Stimulated activated CD8-positive, alpha-beta memory T cell treated with anti-CD3 and anti-CD28 coated beads, Interleukin-2, amount 100 ng/mL, for 48 hours (primary cell): Measurements from ENCODE around the gene BCL11B.

Experiments
- DNase-seq, 2 donors: peaks; one replicate each; pipeline ENCODE4 v3.0.0-alpha.2; 2020; ENCODE audit warnings: low read depth in 2 of 2

Gene BCL11B

DNA sequence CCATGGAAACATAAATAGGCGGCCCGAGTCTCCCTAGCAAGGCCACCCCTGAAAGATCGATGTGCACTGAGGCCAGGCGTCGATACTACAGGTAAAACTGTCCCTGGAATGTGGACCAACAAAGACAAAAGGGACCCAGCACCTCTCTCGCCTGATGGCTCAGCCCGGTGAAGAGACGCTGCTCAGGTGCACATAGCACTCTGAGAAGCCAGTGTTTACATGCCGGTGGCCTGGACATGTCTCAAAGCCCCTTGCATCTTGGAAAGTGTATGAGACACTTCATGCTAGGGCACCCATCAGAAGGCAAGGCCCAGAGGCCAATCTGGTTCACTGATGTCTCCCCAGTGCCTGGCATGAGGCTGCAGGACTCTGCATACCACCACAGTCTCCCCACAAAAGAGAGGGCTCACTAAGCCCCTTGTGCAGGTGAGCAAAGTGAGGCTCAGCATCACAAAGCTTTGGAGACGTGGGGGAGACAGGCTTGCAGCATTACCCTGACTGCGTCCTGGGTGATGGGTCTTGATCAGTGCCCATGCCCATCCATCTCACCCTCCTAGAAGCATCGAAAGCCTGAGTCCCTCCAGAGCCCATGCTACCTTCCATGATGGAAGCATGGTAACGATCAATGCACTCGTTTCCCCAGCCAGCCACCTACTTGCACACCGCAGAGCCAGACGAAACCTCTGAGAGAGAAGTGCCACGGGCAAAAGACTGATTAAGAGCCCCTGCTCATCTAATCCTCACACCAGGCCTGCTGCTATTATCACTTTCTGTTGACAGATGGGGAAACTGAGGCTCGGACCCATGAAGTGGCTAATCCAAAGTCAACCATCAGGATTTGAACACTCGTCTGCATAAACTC lies 16.1 kb downstream of the BCL11B start:
- DNase-seq = no peak

- DNase-seq = no peak
Observed at GRCh38 chr14:99254328-99255009, 17.5 kb downstream of the BCL11B start.

DNA sequence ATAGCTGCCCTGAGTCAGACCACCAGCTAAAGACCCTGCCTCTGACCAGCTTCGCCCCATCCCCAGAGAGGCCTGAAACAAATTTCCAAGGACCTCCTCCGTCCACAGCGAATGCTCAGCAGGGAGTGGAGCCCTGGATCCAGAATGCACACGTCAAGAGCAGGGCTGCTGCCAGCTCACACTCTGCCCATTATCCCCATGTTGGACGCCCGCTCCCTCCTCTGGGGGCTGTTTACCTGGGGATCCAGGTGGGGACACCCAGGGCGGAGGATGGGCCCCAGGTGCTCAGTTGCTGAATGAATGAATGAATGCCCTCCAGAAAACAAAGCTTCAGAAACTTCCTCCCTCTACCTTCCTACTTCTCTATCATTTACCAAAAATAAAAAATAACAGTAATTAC lies 18.1 kb downstream of the BCL11B start:
- no peak for DNase-seq

DNA sequence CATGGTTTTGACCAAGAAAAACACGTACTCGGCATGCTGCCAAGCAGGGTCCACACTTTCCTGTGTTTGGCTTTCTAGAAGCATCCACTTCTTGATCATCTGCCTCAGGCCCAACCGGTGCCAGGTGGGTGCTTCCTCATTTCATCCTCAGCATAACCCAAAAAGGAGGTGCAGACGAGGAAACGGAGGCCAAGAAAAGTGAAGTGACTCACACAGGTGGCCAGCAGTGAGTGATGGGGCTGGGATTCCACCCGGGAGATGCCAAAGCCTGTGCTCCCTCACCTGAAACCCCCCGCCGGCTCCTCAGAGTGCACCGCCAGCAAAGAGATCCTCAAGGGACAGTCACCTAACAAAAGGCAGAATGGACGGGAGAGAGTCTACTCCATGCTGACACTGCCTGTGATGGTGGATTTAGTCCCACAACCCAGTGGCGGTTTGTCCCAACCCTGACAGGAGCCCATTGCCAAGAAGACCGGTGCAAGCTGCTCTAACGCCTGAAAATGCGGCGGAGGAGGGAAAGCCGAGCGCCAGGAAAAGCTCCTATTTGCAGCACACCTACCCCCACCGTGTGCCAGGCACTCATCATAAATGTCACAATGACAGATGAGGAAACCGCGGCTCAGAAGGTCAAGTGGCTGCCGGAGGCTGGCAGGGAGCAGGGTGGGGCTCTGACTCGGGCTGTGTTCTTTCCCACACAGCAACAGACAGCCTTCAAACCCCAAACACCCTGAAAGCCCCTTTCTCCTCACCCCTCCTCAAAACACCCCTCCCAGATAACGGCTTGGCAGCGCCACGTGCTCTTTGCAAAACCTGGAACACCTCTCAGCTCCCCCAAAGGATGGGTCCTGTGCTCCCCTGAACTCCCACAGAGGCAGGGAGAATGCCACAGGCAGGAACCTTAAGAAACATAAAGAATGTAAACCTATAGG lies 18.8 kb downstream of the BCL11B start:
- no peak for DNase-seq

GRCh38 chr14:99252443-99252939 lies 19.5 kb downstream of the BCL11B start:
- DNase-seq = no peak

DNA sequence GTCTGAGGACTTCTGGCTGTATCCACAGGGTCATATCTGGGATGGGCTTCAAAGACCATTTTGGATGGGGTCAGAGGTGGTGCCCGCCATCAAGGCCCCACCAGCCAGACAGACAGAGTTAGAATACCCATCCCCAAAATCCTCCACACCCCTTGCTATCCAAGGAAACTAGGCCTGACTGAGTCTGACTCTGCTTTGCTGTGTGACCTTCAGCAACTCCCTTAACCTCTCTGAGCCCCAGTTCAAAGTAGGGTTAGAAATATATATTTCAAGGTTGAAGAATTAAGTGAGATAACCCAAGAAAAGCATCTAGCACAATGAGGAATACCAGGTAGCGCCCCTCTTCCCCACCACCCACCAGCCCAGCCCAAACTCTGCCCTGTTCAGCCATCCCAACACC lies 20.3 kb downstream of the BCL11B start:
- DNase-seq = no peak

DNA sequence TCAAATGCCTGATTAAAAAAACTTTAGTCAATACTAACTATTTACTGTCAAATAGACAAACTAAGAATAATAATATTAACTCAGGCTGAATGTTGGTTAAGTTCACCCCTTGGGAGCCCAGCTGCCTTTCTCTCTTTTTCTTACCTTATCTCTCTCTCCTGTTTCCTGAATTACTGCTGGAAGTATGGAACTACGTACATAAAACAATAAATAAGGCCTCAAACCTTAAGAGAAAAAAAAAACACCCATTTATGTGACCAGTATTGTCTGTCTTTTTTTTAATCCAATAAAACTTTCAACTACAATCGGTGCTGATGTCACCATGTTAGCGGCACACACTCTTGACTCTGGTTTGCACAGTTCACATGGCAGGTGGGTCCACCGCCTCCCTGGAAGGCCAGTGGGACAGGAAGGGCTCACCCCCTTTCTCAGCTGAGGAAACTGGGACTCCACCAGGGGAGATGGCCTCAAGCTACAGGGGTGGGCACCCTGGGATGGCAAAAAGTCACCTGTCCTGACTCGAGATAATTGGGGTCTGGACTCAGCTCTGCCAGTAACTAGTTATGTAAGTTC lies 21.3 kb downstream of the BCL11B start:
- DNase-seq = no peak

DNA sequence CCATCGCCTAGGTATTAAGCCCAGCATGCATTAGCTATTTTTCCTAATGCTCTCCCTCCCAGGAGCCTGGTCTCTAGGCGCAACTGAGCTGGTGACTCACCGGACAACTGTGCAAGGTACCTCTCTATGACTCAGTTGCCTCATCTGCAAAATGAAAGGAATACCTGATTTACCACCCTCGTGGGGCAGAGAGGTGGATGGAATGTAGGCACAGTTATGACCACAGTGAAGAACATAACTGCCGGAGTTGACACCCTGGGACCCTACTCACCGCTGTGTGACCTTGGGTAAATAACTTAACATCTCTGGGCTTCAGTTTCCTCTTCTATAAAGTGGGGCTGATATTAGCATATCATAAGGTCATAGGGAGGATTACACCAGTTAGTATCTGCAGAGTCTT lies 22.6 kb downstream of the BCL11B start:
- no peak for DNase-seq

GRCh38 chr14:99248761-99249171 lies 23.2 kb downstream of the BCL11B start:
- DNase-seq = no peak

DNA sequence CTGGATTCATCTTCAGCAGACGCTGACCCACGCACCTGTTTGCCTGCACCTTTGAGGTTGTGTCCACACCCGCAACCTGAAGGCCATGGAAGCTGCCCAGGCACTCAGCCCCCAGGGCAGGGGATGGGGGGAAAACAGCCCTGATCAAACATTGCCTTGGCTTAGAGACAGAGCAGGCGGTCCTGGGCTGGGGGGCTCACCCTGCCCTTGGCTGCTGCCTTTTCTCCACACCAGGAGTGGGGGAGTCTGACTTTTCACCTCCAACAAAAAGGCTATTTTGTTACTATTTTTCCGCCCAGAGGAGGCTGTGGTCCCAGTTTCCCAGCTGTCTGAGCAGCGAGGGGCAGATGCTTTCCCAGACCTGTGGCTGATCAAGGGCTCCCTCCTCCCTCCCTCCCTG lies 24.2 kb downstream of the BCL11B start:
- no peak for DNase-seq

GRCh38 chr14:99247101-99247729 lies 24.8 kb downstream of the BCL11B start:
- DNase-seq = no peak

GRCh38 chr14:99246536-99247097 lies 25.4 kb downstream of the BCL11B start:
- no peak for DNase-seq

GRCh38 chr14:99245564-99246511 lies 26.2 kb downstream of the BCL11B start:
- no peak for DNase-seq

DNA sequence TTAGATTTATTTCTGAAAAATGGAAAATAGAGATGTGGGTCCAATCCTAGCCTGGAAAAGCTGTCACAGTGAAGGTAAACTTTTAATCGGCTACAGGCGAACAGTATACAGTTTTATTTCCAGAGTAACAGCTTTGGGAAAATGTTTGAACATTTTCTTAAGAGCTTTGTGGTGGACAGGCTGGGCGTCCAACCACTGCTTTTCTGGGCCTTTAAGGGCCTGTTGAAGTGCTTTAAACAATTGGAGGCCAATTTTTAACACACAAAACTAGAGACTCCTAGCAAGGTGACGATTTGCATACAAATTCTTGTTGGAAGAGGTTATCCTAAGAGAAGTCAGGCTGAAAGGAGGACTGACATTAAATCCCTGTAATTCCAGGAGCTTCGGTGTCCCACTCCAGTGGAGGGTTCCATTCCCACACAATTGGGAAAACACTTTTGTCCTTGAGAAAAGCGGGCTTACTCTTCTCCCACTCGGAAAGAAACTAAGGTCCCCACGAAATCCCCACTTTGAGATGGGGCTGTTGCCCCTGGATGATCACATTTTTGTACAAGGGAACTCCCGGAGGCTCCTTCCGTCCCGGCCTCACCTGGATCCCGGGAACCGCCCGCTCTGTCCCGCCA lies 26.9 kb downstream of the BCL11B start:
- DNase-seq = no peak

DNA sequence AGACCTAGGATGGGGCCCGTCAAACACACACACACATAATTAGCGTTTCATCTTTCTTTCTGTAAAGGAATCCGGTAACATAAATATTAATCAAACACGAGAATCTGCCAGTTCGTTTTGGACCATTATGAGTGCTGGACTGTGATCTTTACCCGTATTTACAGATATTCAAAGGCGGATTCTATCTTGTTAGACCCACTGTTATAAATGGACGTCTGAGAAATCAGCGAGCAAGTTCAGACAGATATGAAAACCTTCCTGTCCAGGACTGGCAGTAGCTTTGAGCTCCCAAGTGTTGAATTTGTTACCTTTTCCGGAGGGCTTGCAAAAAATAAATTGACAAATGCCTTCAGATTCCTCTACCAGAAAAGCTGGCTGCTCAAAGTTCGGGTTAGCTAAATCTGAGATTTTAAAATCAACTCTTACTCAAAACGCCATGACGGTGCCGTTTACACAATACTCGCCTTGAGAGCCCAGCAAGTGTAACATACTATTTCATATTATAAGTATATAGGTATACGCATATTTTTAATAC lies 27.6 kb downstream of the BCL11B start:
- DNase-seq = no peak

GRCh38 chr14:99242816-99243721 lies 28.9 kb downstream of the BCL11B start:
- no peak for DNase-seq

DNA sequence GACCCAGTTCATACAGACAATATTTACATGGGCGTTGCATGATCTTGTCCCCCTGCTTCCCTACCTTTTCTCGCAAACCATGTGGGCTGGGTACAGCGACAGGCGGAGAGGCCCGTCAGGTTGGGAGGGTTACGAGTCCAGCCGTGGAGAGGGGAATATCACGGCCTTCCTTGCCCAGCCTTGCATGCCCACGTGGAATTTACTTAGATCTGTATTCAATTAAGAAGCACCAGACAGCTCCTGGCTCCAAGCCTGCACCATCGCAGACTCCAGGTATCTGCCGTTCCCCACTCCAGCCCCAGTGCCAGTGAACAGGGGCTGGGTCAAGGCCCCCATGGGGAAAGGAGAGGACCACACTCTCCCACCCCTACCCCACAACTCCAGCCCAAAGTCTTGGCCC lies 29.8 kb downstream of the BCL11B start:
- DNase-seq = no peak
